Urinary bladder (tissue), 4 donors: ENCODE measurements around the gene ZNF41. TPM values are rescaled to one million over a fixed set of nuclear protein-coding genes. Genes with fewer than 3 reads are reported as not detected.

Experiments used
- DNase-seq: peaks from one replicate; pipeline ENCODE4 v3.0.0-alpha.2; 2015; ENCODE audit errors: extremely low spot score
- H3K27ac ChIP-seq: one replicate; pipeline ENCODE4 v1.5.1; 2013; ENCODE audit warnings: low read depth, mild to moderate bottlenecking, moderate library complexity
- H3K36me3 ChIP-seq: one replicate; pipeline ENCODE4 v1.6.1; 2013; ENCODE audit warnings: mild to moderate bottlenecking, moderate library complexity; ENCODE audit not compliant: insufficient read depth
- H3K4me1 ChIP-seq: one replicate; pipeline ENCODE4 v1.6.1; 2013; ENCODE audit warnings: mild to moderate bottlenecking, moderate library complexity; ENCODE audit not compliant: insufficient read depth
- H3K4me3 ChIP-seq: one replicate; pipeline ENCODE4 v1.5.1; 2013; ENCODE audit warnings: low read depth, low read length
- WGBS: extraction: QIAGEN DNeasy Blood & Tissue Kit; methylation state at CpG from one replicate; pipeline ENCODE4 v1.1.7; 2013; 5-methylcytosine and 5-hydroxymethylcytosine counted together
- polyA plus RNA-seq: library from polyadenylated mRNA; stranded (reverse); fragments of 200-250 nt; gene quantifications from one replicate; pipeline ENCODE4 v1.2.3, GENCODE V29; 2013
- total RNA-seq: library from RNA; depleted of rRNA; stranded (reverse); fragments of >200 nt; gene quantifications from one replicate; pipeline ENCODE4 v1.2.3, GENCODE V29; 2014
- donor health status: healthy with polysubstance abuse.
- donor health status: healthy.

The ZNF41 gene
- total and polyA plus RNA-seq, 2 donors, result 5.1 to 14.5 TPM

- Histone ChIP-seq H3K4me1 (no peaks in the 10 kb centered on the region), H3K4me3 (no peak overlapping the region), H3K27ac (no peak overlapping the region), H3K36me3 (no peaks in the 10 kb centered on the region)
- 45% methylated on average over 2 of the region's 2 CpGs for WGBS
- no peak for DNase-seq
These were observed 2.4 kb downstream of the ZNF41 start for GRCh38 chrX:47480576-47480975.

DNA sequence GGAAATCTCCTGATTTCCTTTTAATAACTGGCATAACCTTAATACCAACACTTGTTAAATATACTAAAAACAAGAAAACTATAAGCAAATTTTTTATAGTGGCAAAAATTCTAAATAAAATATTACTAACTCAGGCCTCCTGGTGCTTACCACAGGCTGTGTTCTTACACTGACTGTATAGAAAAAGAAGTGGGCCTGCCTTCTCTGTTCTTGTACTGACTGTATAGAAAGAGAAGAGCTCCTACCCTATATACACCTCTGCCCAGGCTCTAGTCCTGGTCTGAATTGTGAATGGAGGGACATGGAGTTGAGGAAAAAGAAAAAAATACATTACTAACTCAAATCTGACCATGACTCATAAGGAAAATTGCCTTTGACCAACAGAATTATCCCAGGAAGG is 7.5 kb downstream of the ZNF41 start:
- Histone ChIP-seq H3K36me3 (no peaks in the 10 kb centered on the region), H3K27ac (no peak overlapping the region), H3K4me1 (no peaks in the 10 kb centered on the region), H3K4me3 (no peak overlapping the region)
- no peak for DNase-seq

- no peak for DNase-seq
- WGBS, result 96% methylated on average over 5 of the region's 5 CpGs
- H3K4me1 ChIP-seq, result no peaks in the 10 kb centered on the region
- H3K4me3 ChIP-seq, result no peak overlapping the region
- no peak overlapping the region for H3K27ac ChIP-seq
- peaks cover 2% of the 10 kb centered on the region for H3K36me3 ChIP-seq
These were observed 15.9 kb downstream of the ZNF41 start for GRCh38 chrX:47467106-47467505.

- WGBS, result 72% methylated on average over 1 of the region's 1 CpG
- Histone ChIP-seq H3K36me3 (no peaks in the 10 kb centered on the region), H3K4me1 (no peaks in the 10 kb centered on the region), H3K4me3 (no peak overlapping the region), H3K27ac (no peak overlapping the region)
- no peak for DNase-seq
These were observed 22.5 kb downstream of the ZNF41 start for GRCh38 chrX:47460561-47460960.

DNA sequence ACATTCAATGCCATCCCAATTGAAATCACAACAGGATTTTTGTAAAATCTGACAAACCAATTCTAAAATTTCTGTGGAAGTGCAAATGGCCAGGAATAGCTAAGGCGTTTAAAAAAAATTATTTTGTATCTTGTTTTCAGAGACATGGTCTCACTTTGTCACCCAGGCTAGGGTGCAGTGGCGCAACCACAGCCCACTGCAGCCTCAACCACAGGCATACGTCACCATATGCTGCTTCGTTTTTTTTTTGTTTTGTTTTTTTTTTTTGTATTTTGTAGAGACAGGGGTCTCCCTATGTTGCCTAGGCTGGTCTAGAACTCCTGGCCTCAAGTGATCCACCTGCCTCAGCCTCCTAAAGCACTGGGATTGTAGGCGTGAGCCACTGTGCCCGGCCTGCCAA is 24.5 kb downstream of the ZNF41 start:
- no peaks in the 10 kb centered on the region for H3K4me1 ChIP-seq
- no peak overlapping the region for H3K27ac ChIP-seq
- no peak for DNase-seq
- no peaks in the 10 kb centered on the region for H3K36me3 ChIP-seq
- 90% methylated on average over 6 of the region's 6 CpGs for WGBS
- H3K4me3 ChIP-seq, result no peak overlapping the region

DNA sequence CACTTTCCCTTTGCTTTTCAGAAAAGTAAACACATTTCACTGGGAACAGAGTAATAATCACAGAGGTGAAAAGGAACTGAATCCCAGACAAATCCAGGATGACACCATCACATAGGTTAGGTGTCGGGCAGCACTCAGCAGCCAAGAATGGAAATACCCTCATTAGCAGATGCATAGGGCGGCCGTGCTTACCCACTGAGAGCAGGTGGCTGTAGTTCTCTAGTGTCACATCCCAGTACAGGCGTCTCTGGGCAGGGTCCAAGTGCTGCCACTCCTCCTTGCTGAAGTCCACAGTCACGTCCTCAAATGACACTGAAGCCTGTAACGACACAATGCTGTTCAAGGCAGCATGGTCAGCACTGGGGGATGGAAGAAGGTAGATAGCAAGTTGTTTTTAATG is 26.9 kb downstream of the ZNF41 start:
- Histone ChIP-seq H3K4me1 (no peaks in the 10 kb centered on the region), H3K4me3 (no peak overlapping the region), H3K27ac (no peak overlapping the region), H3K36me3 (no peaks in the 10 kb centered on the region)
- DNase-seq, result no peak
- 95% methylated on average over 6 of the region's 6 CpGs for WGBS

DNA sequence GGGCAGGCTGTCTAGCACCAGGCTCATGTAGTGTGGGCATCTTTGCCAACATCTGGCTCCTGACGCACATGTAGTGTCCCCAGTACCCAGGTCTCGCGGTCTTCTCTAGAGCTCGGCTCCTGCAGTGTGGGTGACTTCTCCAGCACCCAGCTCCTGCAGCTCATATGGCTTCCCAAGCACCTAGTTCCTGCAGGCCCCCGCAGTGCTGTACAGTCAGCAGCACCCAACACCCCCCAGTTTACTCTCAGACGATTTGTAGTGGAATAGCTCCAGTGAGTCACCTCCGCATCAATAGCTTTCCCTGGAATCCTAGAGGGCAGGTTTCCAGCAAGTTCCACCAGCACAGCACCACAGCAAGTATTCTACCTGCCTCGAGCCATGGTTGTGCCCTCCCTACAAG is 30.9 kb downstream of the ZNF41 start:
- H3K36me3 ChIP-seq, result no peaks in the 10 kb centered on the region
- no peak for DNase-seq
- 96% methylated on average over 8 of the region's 8 CpGs for WGBS
- no peak overlapping the region for H3K27ac ChIP-seq
- H3K4me1 ChIP-seq, result no peaks in the 10 kb centered on the region
- H3K4me3 ChIP-seq, result no peak overlapping the region

GRCh38 chrX:47448165-47448806 is 34.7 kb downstream of the ZNF41 start:
- no peak overlapping the region for H3K4me3 ChIP-seq
- no peak overlapping the region for H3K27ac ChIP-seq
- 99% methylated on average over 6 of the region's 6 CpGs for WGBS
- H3K4me1 ChIP-seq, result no peaks in the 10 kb centered on the region
- no peaks in the 10 kb centered on the region for H3K36me3 ChIP-seq
- DNase-seq, result no peak

DNA sequence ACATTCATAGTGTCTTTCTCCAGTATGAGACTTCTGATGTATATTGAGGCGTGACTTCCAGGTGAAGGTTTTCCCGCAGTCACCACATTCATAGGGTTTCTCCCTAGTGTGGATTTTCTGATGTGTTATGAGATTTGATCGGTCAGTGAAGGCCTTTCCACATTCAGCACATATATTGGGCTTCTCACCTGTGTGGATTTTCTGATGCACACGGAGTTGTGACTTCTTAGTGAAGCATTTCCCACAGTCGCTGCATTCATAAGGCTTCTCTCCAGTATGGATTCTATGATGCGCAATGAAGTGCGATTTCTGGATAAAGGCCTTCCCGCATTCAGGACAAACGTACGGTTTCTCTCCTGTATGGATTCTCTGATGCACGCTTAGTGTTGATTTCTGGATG is 35.4 kb downstream of the ZNF41 start:
- no peaks in the 10 kb centered on the region for H3K4me1 ChIP-seq
- H3K4me3 ChIP-seq, result no peak overlapping the region
- no peak overlapping the region for H3K27ac ChIP-seq
- H3K36me3 ChIP-seq, result no peaks in the 10 kb centered on the region
- WGBS, result 98% methylated on average over 11 of the region's 11 CpGs
- DNase-seq, result no peak

- DNase-seq, result no peak
- Histone ChIP-seq H3K4me1 (no peaks in the 10 kb centered on the region), H3K27ac (no peak overlapping the region), H3K36me3 (no peaks in the 10 kb centered on the region), H3K4me3 (no peak overlapping the region)
- 97% methylated on average over 2 of the region's 2 CpGs for WGBS
These were observed 36.1 kb downstream of the ZNF41 start for GRCh38 chrX:47446971-47447370.

DNA sequence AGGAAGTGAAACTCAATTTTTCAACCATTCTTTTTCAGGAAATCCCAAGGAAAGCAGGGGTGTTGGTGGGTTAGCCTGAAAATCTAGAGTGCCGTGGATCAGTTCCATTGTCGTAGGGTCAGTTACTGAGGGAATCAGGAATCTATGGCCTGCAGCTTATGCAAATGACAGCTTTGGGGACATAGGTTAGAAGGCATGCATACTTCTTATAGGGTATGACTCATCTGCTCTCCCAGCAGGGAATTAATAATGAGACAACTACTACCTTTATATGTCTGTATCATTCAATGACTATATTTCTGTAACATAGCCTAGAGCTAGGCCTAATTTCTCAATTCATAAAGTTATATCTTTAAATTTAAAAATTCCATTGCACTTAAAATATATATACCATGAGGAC is 36.6 kb downstream of the ZNF41 start:
- 98% methylated on average over 2 of the region's 2 CpGs for WGBS
- H3K4me3 ChIP-seq, result no peak overlapping the region
- H3K36me3 ChIP-seq, result no peaks in the 10 kb centered on the region
- H3K4me1 ChIP-seq, result no peaks in the 10 kb centered on the region
- H3K27ac ChIP-seq, result no peak overlapping the region
- no peak for DNase-seq

DNA sequence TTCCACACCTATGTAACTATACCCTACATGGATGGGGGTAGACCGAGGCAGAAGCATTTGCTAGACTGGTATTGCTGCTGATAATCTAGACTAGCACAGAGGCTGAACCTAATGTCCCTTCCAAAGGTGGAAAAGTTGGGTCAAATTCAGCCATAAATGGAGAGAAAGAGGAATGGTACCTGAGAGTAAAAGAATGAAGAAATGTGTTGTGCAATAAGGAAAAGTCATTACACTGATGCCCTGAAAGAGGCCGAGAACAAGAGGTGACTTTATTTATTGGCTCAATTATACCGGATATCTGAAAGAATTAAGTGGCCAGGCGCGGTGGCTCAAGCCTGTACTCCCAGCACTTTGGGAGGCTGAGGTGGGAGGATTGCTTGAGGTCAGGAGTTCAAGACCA is 52.1 kb downstream of the ZNF41 start:
- no peaks in the 10 kb centered on the region for H3K36me3 ChIP-seq
- H3K27ac ChIP-seq, result no peak overlapping the region
- no peak overlapping the region for H3K4me3 ChIP-seq
- no peak for DNase-seq
- 93% methylated on average over 5 of the region's 5 CpGs for WGBS
- H3K4me1 ChIP-seq, result no peaks in the 10 kb centered on the region

DNA sequence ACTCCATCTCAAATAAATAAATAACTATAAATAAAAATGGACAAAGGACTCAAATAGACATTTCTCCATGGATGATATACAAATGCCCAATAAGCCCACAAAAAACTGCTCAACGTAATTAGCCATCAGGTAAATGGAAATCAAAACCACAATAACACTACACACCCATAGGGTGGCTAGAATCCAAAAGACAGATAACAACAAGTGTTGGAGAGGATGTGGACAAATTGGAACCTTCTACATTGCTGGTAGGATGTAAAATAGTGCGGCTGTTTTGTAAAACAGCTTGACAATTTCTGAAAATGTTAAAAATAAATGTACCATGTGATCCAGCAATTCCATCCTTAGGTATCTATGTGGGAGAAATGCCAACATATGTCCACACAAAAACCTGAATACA is 60.6 kb downstream of the ZNF41 start:
- WGBS, result 80% methylated on average over 2 of the region's 2 CpGs
- Histone ChIP-seq H3K4me3 (no peak overlapping the region), H3K36me3 (no peaks in the 10 kb centered on the region), H3K27ac (no peak overlapping the region), H3K4me1 (no peaks in the 10 kb centered on the region)
- no peak for DNase-seq

- no peak overlapping the region for H3K4me3 ChIP-seq
- H3K27ac ChIP-seq, result no peak overlapping the region
- no peak for DNase-seq
- H3K36me3 ChIP-seq, result no peaks in the 10 kb centered on the region
- no peaks in the 10 kb centered on the region for H3K4me1 ChIP-seq
- WGBS, result 54% methylated on average over 5 of the region's 5 CpGs
These were observed 62.1 kb downstream of the ZNF41 start for GRCh38 chrX:47420962-47421361.

DNA sequence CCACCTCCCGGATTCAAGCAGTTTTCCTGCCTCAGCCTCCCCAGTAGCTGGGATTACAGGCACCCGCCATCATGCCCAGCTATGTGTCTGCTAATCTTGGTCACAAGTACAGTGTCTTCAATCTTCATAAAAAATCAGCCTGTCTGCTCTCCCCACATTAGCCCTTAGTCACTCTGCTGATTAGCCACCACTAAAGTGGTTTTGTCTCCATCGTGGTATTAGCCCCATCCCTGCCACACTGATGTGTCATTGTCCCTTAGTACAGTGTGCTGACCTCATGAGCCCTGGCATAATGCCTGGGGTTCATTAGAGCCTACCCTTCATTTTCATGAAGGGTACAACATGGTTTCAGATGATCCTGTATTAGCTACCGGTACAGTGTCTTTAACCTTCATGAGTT is 62.8 kb downstream of the ZNF41 start:
- DNase-seq, result no peak
- Histone ChIP-seq H3K36me3 (no peaks in the 10 kb centered on the region), H3K4me1 (no peaks in the 10 kb centered on the region), H3K4me3 (no peak overlapping the region), H3K27ac (no peak overlapping the region)
- 93% methylated on average over 4 of the region's 4 CpGs for WGBS
